Lower leg skin (tissue), 3 donors: Measurements from ENCODE around the gene DMAP1.

ENCODE experiments used
- CTCF ChIP-seq, 3 donors: fragments of 450-650 bp; IDR thresholded peaks; one replicate each; pipeline ENCODE4 v1.5.1; 2016; ENCODE audit warnings: antibody characterized with exemption in 3 of 3, mild to moderate bottlenecking in 3 of 3, moderate library complexity in 2 of 3
- POLR2A ChIP-seq, 2 donors: fragments of 450-650 bp; IDR thresholded peaks; one replicate each; pipeline ENCODE4 v1.6.1; 2016 to 2017; ENCODE audit warnings: antibody characterized with exemption in 2 of 2, mild to moderate bottlenecking in 1 of 2, moderate library complexity in 1 of 2

GRCh38 chr1:44261171-44261817 is 48.0 kb downstream of the DMAP1 start:
- TF ChIP-seq CTCF (IDR thresholded peaks at IDR 0.05) (no peak), POLR2A (IDR thresholded peaks at IDR 0.05) (no peak)
